H1 (cell line): ENCODE results near the gene ADAMTS13. TPM values are rescaled to one million over a fixed set of nuclear protein-coding genes. Genes with fewer than 3 reads are reported as not detected.

Source experiments
- CTCF ChIA-PET: fragments of 300-600 bp; sonication (Branson Sonifier 250); formaldehyde crosslinking; loops from one replicate; lab custom pipeline; 2021; ENCODE audit not compliant: partially characterized antibody; lab: Charles Lee
- POLR2A ChIA-PET: fragments of 300-600 bp; sonication (Branson Sonifier 250); formaldehyde crosslinking; loops from one replicate; lab custom pipeline; 2021; ENCODE audit warnings: inconsistent platforms; ENCODE audit not compliant: partially characterized antibody; lab: Charles Lee
- DNase-seq, 2 experiments: peaks; one replicate each; pipeline versions ENCODE4 v3.0.0 to v3.0.0-alpha.2; 2010 to 2022; ENCODE audit warnings: low spot score in 2 of 2, low read depth in 1 of 2, mixed read lengths in 1 of 2
- FAIRE-seq: peaks from 2 replicates; lab custom pipeline; 2011; peaks lifted over from hg19 to GRCh38; lab: Jason Lieb, UNC
- H2AFZ ChIP-seq: 2 replicates; pipeline ENCODE4 v1.8.1; 2012; ENCODE audit warnings: low read length, inconsistent platforms
- H2AK5ac ChIP-seq: 2 replicates; pipeline ENCODE4 v1.6.1; 2013; ENCODE audit warnings: low read depth, low read length
- H2BK120ac ChIP-seq: replicated peaks from 2 replicates; pipeline ENCODE3; 2013; ENCODE audit warnings: low read depth, low read length, inconsistent platforms
- H2BK12ac ChIP-seq: 2 replicates; pipeline ENCODE4 v1.6.1; 2013; ENCODE audit warnings: low read depth, low read length
- H2BK15ac ChIP-seq: 2 replicates; pipeline ENCODE4 v1.6.1; 2013; ENCODE audit warnings: low read length
- H2BK20ac ChIP-seq: 2 replicates; pipeline ENCODE4 v1.6.1; 2013; ENCODE audit warnings: low read length
- H2BK5ac ChIP-seq: 2 replicates; pipeline ENCODE4 v1.6.1; 2013; ENCODE audit warnings: low read depth, low read length
- H3K14ac ChIP-seq: 2 replicates; pipeline ENCODE4 v1.6.1; 2013; ENCODE audit warnings: inconsistent platforms; ENCODE audit not compliant: insufficient read length
- H3K18ac ChIP-seq: 2 replicates; pipeline ENCODE4 v1.6.1; 2013; ENCODE audit warnings: low read length; ENCODE audit errors: extremely low read depth
- H3K23ac ChIP-seq: 2 replicates; pipeline ENCODE4 v1.6.1; 2013; ENCODE audit warnings: inconsistent platforms; ENCODE audit not compliant: insufficient read length
- H3K23me2 ChIP-seq: 2 replicates; pipeline ENCODE4 v1.6.1; 2013; ENCODE audit warnings: low read depth, low read length
- H3K27ac ChIP-seq: 2 replicates; pipeline ENCODE4 v1.6.1; 2011; ENCODE audit warnings: low read depth, low read length, inconsistent platforms
- H3K27me3 ChIP-seq, 4 experiments: replicated peaks in 1 of 4; 1 replicate in 1 of 4; 2 replicates in 3 of 4; pipeline versions ENCODE4 v1.6.1 to v1.8.1; 2011 to 2013; ENCODE audit warnings: low read length in 3 of 4, mild to moderate bottlenecking in 3 of 4, inconsistent platforms in 2 of 4, mixed read lengths in 2 of 4, moderate library complexity in 1 of 4; ENCODE audit not compliant: control insufficient read depth in 3 of 4, insufficient read depth in 3 of 4; ENCODE audit errors: extremely low read depth in 1 of 4
- H3K36me3 ChIP-seq, 4 experiments: 2 replicates each; pipeline versions ENCODE4 v1.6.1 to v1.8.1; 2011 to 2013; ENCODE audit warnings: mild to moderate bottlenecking in 4 of 4, low read length in 3 of 4, moderate library complexity in 2 of 4, control low read depth in 1 of 4, inconsistent platforms in 1 of 4; ENCODE audit not compliant: insufficient read depth in 4 of 4, control insufficient read depth in 2 of 4
- H3K4ac ChIP-seq: replicated peaks from 2 replicates; pipeline ENCODE3; 2013; ENCODE audit warnings: low read length, low read depth, mixed read lengths, inconsistent platforms; ENCODE audit not compliant: insufficient read length
- H3K4me1 ChIP-seq, 4 experiments: replicated peaks in 1 of 4; 1 replicate in 1 of 4; 2 replicates in 3 of 4; pipeline versions ENCODE4 v1.6.1 to v1.8.1; 2011 to 2013; ENCODE audit warnings: low read length in 3 of 4, inconsistent platforms in 2 of 4, mixed read lengths in 1 of 4; ENCODE audit not compliant: insufficient read depth in 4 of 4, control insufficient read depth in 3 of 4
- H3K4me2 ChIP-seq, 2 experiments: 2 replicates each; pipeline versions ENCODE4 v1.6.1 to v1.8.1; 2011 to 2013; ENCODE audit warnings: low read depth in 2 of 2, low read length in 2 of 2, control low read depth in 1 of 2, inconsistent platforms in 1 of 2, mild to moderate bottlenecking in 1 of 2; ENCODE audit not compliant: insufficient read depth in 1 of 2
- H3K4me3 ChIP-seq, 4 experiments: fragments of 200-600, 300-600 bp in 1 of 4; sonication (generic), shearing (Covaris generic), sonication (Bioruptor Twin) in 1 of 4; 2 replicates each; pipeline versions ENCODE4 v1.5.1 to v1.8.1; 2011 to 2016; ENCODE audit warnings: low read length in 4 of 4, low read depth in 3 of 4, control low read depth in 2 of 4, inconsistent platforms in 2 of 4, mild to moderate bottlenecking in 2 of 4, mixed read lengths in 1 of 4, moderate library complexity in 1 of 4; ENCODE audit not compliant: insufficient read depth in 2 of 4; ENCODE audit errors: extremely low read depth in 1 of 4
- H3K56ac ChIP-seq: replicated peaks from 2 replicates; pipeline ENCODE3; 2013; ENCODE audit warnings: low read depth, mild to moderate bottlenecking, mixed read lengths, low read length, inconsistent platforms; ENCODE audit not compliant: insufficient read length
- H3K79me1 ChIP-seq: 2 replicates; pipeline ENCODE4 v1.6.1; 2013; ENCODE audit warnings: low read depth, low read length, control low read depth
- H3K79me2 ChIP-seq, 2 experiments: 2 replicates each; pipeline versions ENCODE4 v1.6.1 to v1.8.1; 2012 to 2013; ENCODE audit warnings: low read length in 2 of 2, mild to moderate bottlenecking in 2 of 2, inconsistent platforms in 1 of 2; ENCODE audit not compliant: insufficient read depth in 2 of 2, control insufficient read depth in 1 of 2
- H3K9ac ChIP-seq, 4 experiments: replicated peaks in 1 of 4; 1 replicate in 1 of 4; 2 replicates in 3 of 4; pipeline versions ENCODE4 v1.6.1 to v1.8.1; 2011 to 2013; ENCODE audit warnings: low read depth in 3 of 4, low read length in 3 of 4, control low read depth in 2 of 4, mild to moderate bottlenecking in 2 of 4, moderate library complexity in 2 of 4, inconsistent platforms in 1 of 4; ENCODE audit errors: extremely low read depth in 1 of 4
- H3K9me3 ChIP-seq, 2 experiments: 2 replicates each; pipeline versions ENCODE4 v1.6.1 to v1.8.1; 2012 to 2013; ENCODE audit warnings: mild to moderate bottlenecking in 2 of 2, moderate library complexity in 2 of 2, control low read depth in 1 of 2, inconsistent platforms in 1 of 2, low read depth in 1 of 2, low read length in 1 of 2, mixed read lengths in 1 of 2; ENCODE audit not compliant: insufficient read depth in 2 of 2
- H4K20me1 ChIP-seq, 2 experiments: replicated peaks in 1 of 2; 2 replicates each; pipeline versions ENCODE3 to v1.8.1; 2011 to 2013; ENCODE audit warnings: inconsistent platforms in 2 of 2, low read length in 2 of 2, mild to moderate bottlenecking in 1 of 2; ENCODE audit not compliant: insufficient read depth in 2 of 2, control insufficient read depth in 1 of 2
- H4K5ac ChIP-seq: 2 replicates; pipeline ENCODE4 v1.6.1; 2013; ENCODE audit warnings: low read length, low read depth, mixed read lengths, inconsistent platforms; ENCODE audit not compliant: insufficient read length
- H4K8ac ChIP-seq: 2 replicates; pipeline ENCODE4 v1.8.0; 2013; ENCODE audit warnings: mild to moderate bottlenecking, moderate library complexity, low read length, inconsistent platforms; ENCODE audit not compliant: insufficient read depth; ENCODE audit errors: extremely low read depth
- H4K91ac ChIP-seq: replicated peaks from 2 replicates; pipeline ENCODE3; 2013; ENCODE audit warnings: low read length, mixed read lengths, inconsistent platforms; ENCODE audit not compliant: insufficient read length
- BCL11A ChIP-seq, 2 experiments: IDR thresholded peaks; one replicate each; pipeline ENCODE4 v1.6.1; 2011; ENCODE audit warnings: low read depth in 2 of 2, low read length in 2 of 2, mild to moderate bottlenecking in 2 of 2
- GTF2F1 ChIP-seq: IDR thresholded peaks from 2 replicates; pipeline ENCODE4 v1.6.1; 2012; ENCODE audit warnings: low read depth, low read length, improper control_type of control experiment, borderline replicate concordance
- KDM5A ChIP-seq: fragments of 200-600 bp; IDR thresholded peaks from 2 replicates; pipeline ENCODE4 v1.7.1; 2012; ENCODE audit warnings: mild to moderate bottlenecking, low read length, inconsistent platforms, mixed read lengths
- TEAD4 ChIP-seq: IDR thresholded peaks from 2 replicates; pipeline ENCODE4 v1.6.1; 2012; ENCODE audit warnings: low read depth, low read length, inconsistent platforms, mixed read lengths
- WGBS, 2 experiments: shearing (Covaris generic) in 1 of 2; methylation state at CpG; one replicate each; pipeline versions ENCODE4 v1.1.6 to v1.1.7; 2013 to 2015; ENCODE audit warnings: low lambda C conversion rate in 2 of 2, mixed read lengths in 2 of 2, inconsistent platforms in 1 of 2, low coverage in 1 of 2, missing lambda C conversion rate in 1 of 2; ENCODE audit not compliant: insufficient replicate concordance in 2 of 2, insufficient coverage in 1 of 2, insufficient read length in 1 of 2; ENCODE audit errors: extremely low coverage in 1 of 2, missing lambda C conversion rate in 1 of 2; 5-methylcytosine and 5-hydroxymethylcytosine counted together
- polyA plus RNA-seq, 7 experiments: library from polyadenylated mRNA; depleted of rRNA in 3 of 7; stranded (reverse) in 5 of 7; unstranded in 2 of 7; fragments of >200 nt in 5 of 7; fragments of 200-250 nt in 2 of 7; gene quantifications; 1 replicate in 5 of 7; 2 replicates in 1 of 7; 4 replicates in 1 of 7; pipeline versions ENCODE4 v1.2.1 to v1.2.3, GENCODE V29; 2011 to 2013; ENCODE audit warnings: missing spikeins in 2 of 7, mixed read lengths in 2 of 7
- total RNA-seq: library from RNA; stranded (reverse); fragmentation: NEBNext Ultra II Directional; extraction: Animal tissue kit (Norgen Biotek cat#: 25700); gene quantifications from 2 replicates; pipeline ENCODE4 v1.2.1, GENCODE V29; 2021
- TF ChIP-seq, protein P1 (sequence below), 3 experiments: IDR thresholded peaks; 1 replicate in 2 of 3; 2 replicates in 1 of 3; pipeline versions ENCODE4 v1.5.1 to v1.6.1; 2011; ENCODE audit warnings: low read length in 3 of 3, mild to moderate bottlenecking in 3 of 3, inconsistent platforms in 2 of 3, low read depth in 1 of 3, moderate library complexity in 1 of 3; ENCODE audit not compliant: insufficient read depth in 1 of 3; ENCODE audit errors: control extremely low read depth in 1 of 3

The ADAMTS13 gene
- total and polyA plus RNA-seq, 2 of the 8 experiments (the other 6 are each of a cell fraction or from before 2014, with no cell fraction given), result 4.4 to 5.8 TPM

DNA sequence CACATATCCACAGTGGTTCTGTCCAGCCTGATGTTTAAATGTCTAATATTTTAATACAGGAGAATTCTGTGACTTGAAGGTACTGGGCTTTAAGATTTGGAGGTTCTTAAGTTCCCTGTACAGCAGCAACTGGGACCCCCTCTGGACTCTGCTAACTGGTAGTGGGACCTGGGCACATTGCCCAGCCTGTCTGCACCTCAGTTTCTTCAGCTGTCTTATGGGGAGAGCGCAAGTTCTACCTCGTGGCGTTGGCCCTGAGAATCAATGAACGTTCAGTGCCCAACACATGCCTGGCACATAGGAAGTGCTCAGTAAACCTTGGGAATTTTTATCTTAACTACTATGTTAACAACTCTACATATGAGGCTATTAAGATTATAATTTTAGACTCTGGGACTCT lies 55.3 kb downstream of the ADAMTS13 start:
- Histone ChIP-seq H3K79me1 (peaks cover 2% of the 10 kb centered on the region; the same call in 1 of the 2 replicates), H3K4me1 (peaks cover 0 to 7% (median 4%) of the 10 kb centered on the region in 4 experiments; a peak in 6 of 7 replicates), H3K9ac (no peak overlapping the region), H3K4me2 (peak overlapping the region; percentile 89 to 95; a peak in 2 of 4 replicates), H3K18ac (no peak overlapping the region), H3K23me2 (peaks cover 6% of the 10 kb centered on the region; the same call in 1 of the 2 replicates), H2BK20ac (no peak overlapping the region), H2BK120ac (no peak overlapping the region), H2BK5ac (no peak overlapping the region), H3K79me2 (peaks cover 0 to 6% of the 10 kb centered on the region in 2 experiments; a peak in 1 of 4 replicates), H4K91ac (no peak overlapping the region), H2BK12ac (no peak overlapping the region), H4K5ac (no peak overlapping the region), H2AK5ac (no peak overlapping the region), H3K14ac (no peak overlapping the region), H3K56ac (no peak overlapping the region), H3K27ac (no peak overlapping the region), H3K23ac (no peak overlapping the region), H4K8ac (no peak overlapping the region), H4K20me1 (peaks cover 3 to 21% of the 10 kb centered on the region in 2 experiments), H3K36me3 (peaks cover 0 to 26% (median 6%) of the 10 kb centered on the region in 4 experiments; a peak in 5 of 8 replicates), H3K9me3 (no peaks in the 10 kb centered on the region), H3K4ac (no peak overlapping the region), H3K4me3 (peak overlapping the region in 1 of 4 experiments; percentile 81; a peak in 1 of 8 replicates), H2BK15ac (no peak overlapping the region), H3K27me3 (peaks cover 0 to 4% (median 0%) of the 10 kb centered on the region in 4 experiments; a peak in 1 of 7 replicates), H2AFZ (no peak overlapping the region)
- ChIA-PET CTCF (interaction anchor here (0.5 to 3.4 kb wide), 9 partner anchors 9 to 1861 kb away, joined by 3 to 13 read pairs (median 3); no protein-coding TSS in a partner anchor), POLR2A (interaction anchor here (1.5 to 3.4 kb wide), 4 partner anchors 9 to 18 kb away, joined by 5 to 19 read pairs (median 10); partner anchors contain the start of gene CACFD1)
- WGBS, 2 experiments, result 89% methylated on average over 4 of the region's 4 CpGs; no CpG with 5 or more reads in 1 of the 2 experiments
- DNase-seq (no peak), FAIRE-seq (no peak)
- TF ChIP-seq TEAD4 (no peak), BCL11A (IDR thresholded peaks at IDR 0.05; ENCODE audit: low read depth in 2 of 2, low read length in 2 of 2) (no peak), KDM5A (no peak), GTF2F1 (no peak)
- TF ChIP-seq, protein P1, sequence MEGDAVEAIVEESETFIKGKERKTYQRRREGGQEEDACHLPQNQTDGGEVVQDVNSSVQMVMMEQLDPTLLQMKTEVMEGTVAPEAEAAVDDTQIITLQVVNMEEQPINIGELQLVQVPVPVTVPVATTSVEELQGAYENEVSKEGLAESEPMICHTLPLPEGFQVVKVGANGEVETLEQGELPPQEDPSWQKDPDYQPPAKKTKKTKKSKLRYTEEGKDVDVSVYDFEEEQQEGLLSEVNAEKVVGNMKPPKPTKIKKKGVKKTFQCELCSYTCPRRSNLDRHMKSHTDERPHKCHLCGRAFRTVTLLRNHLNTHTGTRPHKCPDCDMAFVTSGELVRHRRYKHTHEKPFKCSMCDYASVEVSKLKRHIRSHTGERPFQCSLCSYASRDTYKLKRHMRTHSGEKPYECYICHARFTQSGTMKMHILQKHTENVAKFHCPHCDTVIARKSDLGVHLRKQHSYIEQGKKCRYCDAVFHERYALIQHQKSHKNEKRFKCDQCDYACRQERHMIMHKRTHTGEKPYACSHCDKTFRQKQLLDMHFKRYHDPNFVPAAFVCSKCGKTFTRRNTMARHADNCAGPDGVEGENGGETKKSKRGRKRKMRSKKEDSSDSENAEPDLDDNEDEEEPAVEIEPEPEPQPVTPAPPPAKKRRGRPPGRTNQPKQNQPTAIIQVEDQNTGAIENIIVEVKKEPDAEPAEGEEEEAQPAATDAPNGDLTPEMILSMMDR (IDR thresholded peaks at IDR 0.05; ENCODE audit: control extremely low read depth in 1 of 3, insufficient read depth in 1 of 3, low read depth in 1 of 3, low read length in 3 of 3), result no peak
